ENCODE data around the gene APP.
A peak's percentile ranks its signal among the peaks of the same experiment; 100 is the strongest.

APP gene

GRCh38 chr21:25896501-25897056 lies 274.0 kb downstream of the APP start:
- DNase-seq: no peak

DNA sequence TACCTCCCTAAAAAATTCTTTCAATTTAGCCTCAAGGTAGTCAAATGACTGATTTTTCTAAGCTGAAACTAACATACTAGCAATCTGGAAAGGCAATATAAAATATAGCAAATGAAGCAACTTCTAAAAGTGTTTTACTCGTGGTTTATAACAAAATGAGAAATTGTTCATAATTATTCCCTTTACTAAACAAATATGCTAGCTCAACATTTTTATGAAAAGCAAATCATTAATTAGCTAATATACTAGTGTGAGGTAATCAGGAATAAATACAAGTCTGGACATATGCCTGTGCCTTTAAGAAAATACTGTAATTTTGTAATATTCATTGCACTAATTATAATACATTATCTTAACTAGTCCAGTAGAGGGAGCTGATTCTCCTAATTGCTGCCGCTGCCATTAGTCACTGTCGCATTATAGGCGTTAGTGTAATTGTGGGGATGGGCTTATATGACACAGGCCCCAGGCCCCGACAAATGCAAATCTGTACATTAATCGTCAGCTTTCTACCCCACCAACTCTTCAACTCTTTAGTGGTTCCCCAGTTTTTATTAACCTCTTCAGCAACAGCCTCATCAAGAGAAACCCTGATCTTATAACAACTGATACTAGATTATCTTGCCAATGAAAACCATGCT lies 274.9 kb downstream of the APP start:
- DNase-seq: no peak

DNA sequence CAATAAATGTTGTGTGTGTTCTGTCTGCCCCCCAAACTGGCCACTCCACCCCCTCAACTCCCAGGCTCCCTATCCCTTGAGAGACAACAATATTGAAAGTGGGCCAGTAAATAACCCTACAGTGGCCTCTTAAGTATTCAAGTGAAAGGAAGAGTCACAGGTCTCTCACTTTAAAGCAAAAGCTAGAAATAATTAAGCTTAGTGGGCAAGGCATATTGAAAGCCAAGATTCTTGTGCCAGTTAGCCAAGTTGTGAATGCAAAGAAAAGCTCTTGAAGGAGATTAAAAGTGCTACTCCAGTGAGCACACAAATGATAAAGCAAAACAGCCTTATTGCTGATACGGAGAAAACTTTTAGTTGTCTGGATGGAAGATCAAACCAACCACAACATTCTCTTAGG lies 277.4 kb downstream of the APP start:
- DNase-seq: no peak

- DNase-seq: no peak
Observed at GRCh38 chr21:25891596-25891995, 279.0 kb downstream of the APP start.

DNA sequence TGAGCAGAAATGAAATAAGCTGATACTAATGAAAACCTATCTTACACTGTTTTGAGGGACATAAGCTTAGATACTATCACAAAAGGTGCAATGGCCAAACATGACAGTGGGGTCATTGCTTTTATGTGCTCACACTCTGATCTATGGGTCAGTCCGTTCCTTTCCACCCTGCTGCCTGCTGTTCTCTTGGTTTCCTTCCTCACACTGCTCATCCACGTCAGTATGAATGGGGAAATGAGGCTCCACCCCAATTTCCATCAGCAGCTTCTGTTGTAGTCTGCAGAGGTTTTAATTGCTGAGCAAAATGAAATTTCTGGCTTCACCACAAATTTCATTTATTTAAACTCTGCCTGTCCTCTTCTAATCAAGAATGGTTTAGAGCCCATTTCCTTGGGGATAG lies 280.6 kb downstream of the APP start:
- no peak for DNase-seq

GRCh38 chr21:25888711-25889110 lies 281.9 kb downstream of the APP start:
- DNase-seq: no peak

- no peak for DNase-seq
Observed at GRCh38 chr21:25887646-25888306, 282.8 kb downstream of the APP start.

DNA sequence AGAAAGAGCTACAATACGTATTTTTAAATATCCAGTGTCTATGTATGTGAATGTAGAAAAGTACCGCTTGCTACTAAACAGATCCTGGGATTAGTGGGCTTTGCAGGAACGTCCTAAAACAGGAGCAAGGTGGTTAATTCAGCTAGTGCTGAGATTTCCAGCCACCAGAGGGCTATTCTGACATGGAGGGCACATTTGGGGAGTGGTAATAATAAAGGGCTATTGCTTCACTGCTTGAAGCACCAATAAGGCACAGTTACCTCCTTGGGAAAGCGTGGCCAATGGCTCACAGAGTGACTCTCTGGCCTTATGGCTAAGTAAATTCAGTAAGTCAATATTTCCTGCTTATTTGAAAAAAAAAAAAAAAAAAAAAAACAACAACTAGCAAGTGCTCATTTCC lies 283.4 kb downstream of the APP start:
- no peak for DNase-seq

DNA sequence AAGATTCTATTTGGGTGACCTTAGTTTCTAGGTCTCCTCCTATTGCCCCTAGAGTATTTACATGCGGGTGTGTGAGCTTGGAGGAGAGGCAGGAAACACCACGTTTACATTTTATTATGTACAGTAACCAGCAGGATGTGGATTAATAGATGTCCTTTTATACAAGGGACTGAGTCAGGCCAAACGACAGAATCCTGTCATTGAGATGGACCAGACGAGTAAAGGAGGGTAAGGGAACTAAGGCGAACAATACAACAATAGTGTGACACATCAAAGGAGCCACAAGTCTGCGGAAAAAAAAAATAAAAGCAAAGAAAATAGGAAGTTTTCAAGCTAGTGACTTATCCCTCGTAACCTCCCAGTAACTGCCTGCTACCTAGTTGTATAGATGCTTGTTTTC lies 284.7 kb downstream of the APP start:
- DNase-seq: no peak

GRCh38 chr21:25885405-25885804 lies 285.2 kb downstream of the APP start:
- DNase-seq: no peak

- no peak for DNase-seq
Observed at GRCh38 chr21:25884311-25884710, 286.3 kb downstream of the APP start.

- peak; percentile 42 for DNase-seq
Observed at GRCh38 chr21:25881524-25882376, 288.8 kb downstream of the APP start.

- DNase-seq: no peak
Observed at GRCh38 chr21:25879203-25879602, 291.4 kb downstream of the APP start.

GRCh38 chr21:25878344-25878743 lies 292.2 kb downstream of the APP start:
- DNase-seq: no peak

- DNase-seq: no peak
Observed at GRCh38 chr21:25872271-25872670, 298.3 kb downstream of the APP start.

GRCh38 chr21:25871566-25871965 lies 299.0 kb downstream of the APP start:
- no peak for DNase-seq

DNA sequence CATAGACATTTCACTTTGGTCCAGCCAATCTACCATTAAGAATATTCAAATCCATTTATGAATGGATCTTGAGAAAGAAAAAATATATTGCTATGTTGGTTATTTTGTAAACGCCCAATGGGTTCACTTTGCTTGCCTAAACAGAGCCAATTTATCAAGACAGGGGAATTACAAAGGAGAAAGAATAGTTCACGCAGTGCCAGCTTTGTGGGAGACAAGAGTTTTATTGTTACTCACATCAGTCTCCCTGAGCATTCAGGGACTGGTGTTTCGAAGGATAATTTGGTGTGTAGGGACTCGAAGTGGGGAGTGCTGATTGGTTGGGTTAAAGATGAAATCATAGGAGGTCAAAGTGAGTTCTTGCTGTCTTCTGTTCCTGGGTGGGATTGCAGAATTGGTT lies 300.5 kb downstream of the APP start:
- DNase-seq: no peak

DNA sequence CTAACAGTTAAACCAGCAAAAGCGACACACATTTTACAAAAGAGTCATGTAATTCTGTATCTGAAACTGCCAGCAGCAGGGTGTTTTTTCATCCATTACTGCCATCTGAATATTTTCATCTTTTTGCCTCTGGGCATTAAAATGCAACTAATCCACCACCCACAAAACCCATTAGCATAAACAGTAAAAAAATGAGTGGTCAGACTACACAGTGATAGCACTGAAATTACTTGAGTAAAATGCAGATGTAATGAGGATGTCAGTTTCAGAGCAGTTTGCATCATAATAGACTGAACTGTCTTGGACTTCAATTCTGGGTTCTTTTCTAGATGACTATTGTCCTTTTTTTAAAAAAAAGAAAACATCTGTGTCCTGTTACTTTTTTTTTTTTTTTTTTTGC lies 303.5 kb downstream of the APP start:
- no peak for DNase-seq

DNA sequence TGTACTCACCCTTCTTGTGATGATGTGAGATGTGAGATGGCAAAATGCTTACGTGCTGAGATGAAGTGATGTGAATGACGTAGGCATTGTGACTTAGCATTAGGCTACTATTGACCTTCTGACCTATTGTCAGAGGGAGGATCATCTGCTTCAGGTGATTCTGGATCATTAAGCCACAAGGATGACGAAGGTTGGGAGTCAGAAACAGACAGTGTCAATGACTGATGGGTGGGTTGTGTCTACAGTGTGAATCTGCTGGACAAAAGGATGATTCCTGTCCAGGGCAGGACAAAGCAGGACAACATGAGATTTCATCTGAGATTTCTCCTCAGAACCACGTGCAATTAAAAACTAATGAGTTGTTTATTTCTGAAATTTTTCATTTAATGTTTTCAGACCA lies 306.8 kb downstream of the APP start:
- no peak for DNase-seq

DNA sequence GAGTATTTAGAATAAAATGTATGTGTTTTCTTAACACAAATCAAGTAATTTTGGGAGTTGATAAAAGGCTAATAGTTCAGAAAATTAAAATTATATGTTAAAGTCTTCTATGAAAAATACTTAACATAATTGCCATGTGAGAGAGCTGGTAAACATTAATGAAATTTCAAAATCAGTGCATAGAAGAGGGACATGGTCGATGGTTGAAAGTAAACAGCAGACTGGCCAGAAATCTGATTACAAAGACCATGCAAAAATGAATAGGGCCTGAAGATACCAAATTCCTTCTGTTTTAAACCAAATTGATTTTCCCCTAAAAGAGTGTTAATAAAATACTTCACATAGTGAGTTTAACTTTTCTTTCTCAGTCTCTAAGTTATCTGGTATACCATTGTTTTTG lies 307.5 kb downstream of the APP start:
- DNase-seq: no peak

DNA sequence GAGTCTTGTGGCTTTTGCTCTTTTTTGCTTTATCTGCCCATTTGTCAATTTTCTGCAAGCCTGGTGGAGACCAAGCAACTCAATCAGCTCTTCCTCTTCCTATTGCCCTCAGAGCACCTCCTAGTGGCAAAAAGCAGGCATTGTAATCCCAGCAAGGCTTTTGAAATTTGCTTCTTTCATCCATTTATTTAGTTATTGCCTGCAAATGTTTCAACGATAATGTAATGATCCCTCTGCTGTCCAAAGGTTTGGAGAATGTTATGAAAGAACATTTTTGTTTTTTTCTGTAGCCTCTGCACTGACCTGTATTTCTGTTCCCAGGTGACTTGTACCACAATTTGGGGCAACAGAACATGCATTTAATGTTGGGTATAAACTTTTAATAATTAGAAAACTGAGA lies 308.0 kb downstream of the APP start:
- DNase-seq: no peak

GRCh38 chr21:25862112-25862511 lies 308.5 kb downstream of the APP start:
- DNase-seq: no peak

- DNase-seq: no peak
Observed at GRCh38 chr21:25859235-25859929, 311.2 kb downstream of the APP start.

Data from activated CD4-positive, alpha-beta T cell treated with anti-CD3 and anti-CD28 coated beads for 1 hour (primary cell).